ENCODE measurements around the gene SEMA3F.
A peak's percentile ranks its signal among the peaks of the same experiment; 100 is the strongest.

Gene SEMA3F

GRCh38 chr3:50154840-50155490 lies at the start of gene SEMA3F:
TSS of gene SEMA3F (plus strand) at chr3:50155324. CDS start at chr3:50159623, 4,299 bp downstream.
- peak; percentile 37 to 39 for DNase-seq (ENCODE audit: low read depth in 2 of 2)

GRCh38 chr3:50111757-50112156 lies 43.4 kb upstream of the SEMA3F start:
- DNase-seq (ENCODE audit: low read depth in 2 of 2): no peak

- no peak for DNase-seq (ENCODE audit: low read depth in 2 of 2)
Measured at GRCh38 chr3:50112462-50112861, 42.7 kb upstream of the SEMA3F start.

- no peak for DNase-seq (ENCODE audit: low read depth in 2 of 2)
Measured at GRCh38 chr3:50117120-50117519, 38.0 kb upstream of the SEMA3F start.

GRCh38 chr3:50118237-50118636 lies 36.9 kb upstream of the SEMA3F start:
- no peak for DNase-seq (ENCODE audit: low read depth in 2 of 2)

- DNase-seq (ENCODE audit: low read depth in 2 of 2): no peak
Measured at GRCh38 chr3:50119786-50120185, 35.3 kb upstream of the SEMA3F start.

GRCh38 chr3:50120364-50121071 lies 34.6 kb upstream of the SEMA3F start:
- no peak for DNase-seq (ENCODE audit: low read depth in 2 of 2)

GRCh38 chr3:50121072-50122032 lies 33.8 kb upstream of the SEMA3F start:
- DNase-seq (ENCODE audit: low read depth in 2 of 2): peak; percentile 35 to 53

GRCh38 chr3:50122071-50122470 lies 33.1 kb upstream of the SEMA3F start:
- no peak for DNase-seq (ENCODE audit: low read depth in 2 of 2)

- no peak for DNase-seq (ENCODE audit: low read depth in 2 of 2)
Measured at GRCh38 chr3:50122661-50123391, 32.3 kb upstream of the SEMA3F start.

- no peak for DNase-seq (ENCODE audit: low read depth in 2 of 2)
Measured at GRCh38 chr3:50123394-50124051, 31.6 kb upstream of the SEMA3F start.

GRCh38 chr3:50124052-50124799 lies 30.9 kb upstream of the SEMA3F start:
- no peak for DNase-seq (ENCODE audit: low read depth in 2 of 2)

- no peak for DNase-seq (ENCODE audit: low read depth in 2 of 2)
Measured at GRCh38 chr3:50124800-50125178, 30.3 kb upstream of the SEMA3F start.

GRCh38 chr3:50125541-50126286 lies 29.4 kb upstream of the SEMA3F start:
- no peak for DNase-seq (ENCODE audit: low read depth in 2 of 2)

GRCh38 chr3:50126287-50127211 lies 28.6 kb upstream of the SEMA3F start:
- DNase-seq (ENCODE audit: low read depth in 2 of 2): no peak

GRCh38 chr3:50127251-50127691 lies 27.9 kb upstream of the SEMA3F start:
- DNase-seq (ENCODE audit: low read depth in 2 of 2): no peak

GRCh38 chr3:50128001-50128400 lies 27.1 kb upstream of the SEMA3F start:
- no peak for DNase-seq (ENCODE audit: low read depth in 2 of 2)

- DNase-seq (ENCODE audit: low read depth in 2 of 2): no peak
Measured at GRCh38 chr3:50130436-50130835, 24.7 kb upstream of the SEMA3F start.
